ENCODE results near the gene ECPAS. TPM values are rescaled to one million over a fixed set of nuclear protein-coding genes. Genes with fewer than 3 reads are reported as not detected.

The ECPAS gene
- total RNA-seq, 4 donors from 2014 or later, result 59.4 to 98.4 (median 86.3) TPM

DNA sequence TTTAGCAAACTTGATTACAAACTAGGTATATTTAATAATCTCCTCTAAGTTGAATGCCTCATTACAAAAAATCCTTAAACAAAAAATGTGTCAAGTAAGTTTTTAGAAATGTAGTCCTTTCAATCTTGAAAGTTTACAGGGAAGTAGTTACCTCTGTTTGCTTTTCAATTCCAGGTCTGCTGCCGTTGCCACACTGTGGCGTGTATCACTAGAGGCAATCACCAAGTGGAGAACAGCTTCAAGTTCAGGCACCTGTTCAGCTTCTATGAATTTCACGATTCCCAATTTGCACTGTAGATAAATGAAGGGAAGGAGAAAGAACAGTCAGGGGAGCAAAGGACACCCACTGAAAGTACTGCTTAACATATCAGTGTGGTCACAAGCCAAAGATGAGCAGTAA, 51.1 kb downstream of the ECPAS start:
- no peak overlapping the region for H3K27ac ChIP-seq
- TF ChIP-seq POLR2A (IDR thresholded peaks at IDR 0.05) (no peak), EP300 (IDR thresholded peaks at IDR 0.05) (no peak), POLR2AphosphoS5 (IDR thresholded peaks at IDR 0.05) (no peak)
- TF ChIP-seq, protein P1, sequence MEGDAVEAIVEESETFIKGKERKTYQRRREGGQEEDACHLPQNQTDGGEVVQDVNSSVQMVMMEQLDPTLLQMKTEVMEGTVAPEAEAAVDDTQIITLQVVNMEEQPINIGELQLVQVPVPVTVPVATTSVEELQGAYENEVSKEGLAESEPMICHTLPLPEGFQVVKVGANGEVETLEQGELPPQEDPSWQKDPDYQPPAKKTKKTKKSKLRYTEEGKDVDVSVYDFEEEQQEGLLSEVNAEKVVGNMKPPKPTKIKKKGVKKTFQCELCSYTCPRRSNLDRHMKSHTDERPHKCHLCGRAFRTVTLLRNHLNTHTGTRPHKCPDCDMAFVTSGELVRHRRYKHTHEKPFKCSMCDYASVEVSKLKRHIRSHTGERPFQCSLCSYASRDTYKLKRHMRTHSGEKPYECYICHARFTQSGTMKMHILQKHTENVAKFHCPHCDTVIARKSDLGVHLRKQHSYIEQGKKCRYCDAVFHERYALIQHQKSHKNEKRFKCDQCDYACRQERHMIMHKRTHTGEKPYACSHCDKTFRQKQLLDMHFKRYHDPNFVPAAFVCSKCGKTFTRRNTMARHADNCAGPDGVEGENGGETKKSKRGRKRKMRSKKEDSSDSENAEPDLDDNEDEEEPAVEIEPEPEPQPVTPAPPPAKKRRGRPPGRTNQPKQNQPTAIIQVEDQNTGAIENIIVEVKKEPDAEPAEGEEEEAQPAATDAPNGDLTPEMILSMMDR (IDR thresholded peaks at IDR 0.05), result no peak
- H3K36me3 ChIP-seq, result peaks cover 69% of the 10 kb centered on the region
- H3K4me1 ChIP-seq, result peaks cover 7% of the 10 kb centered on the region
- WGBS, result 94% methylated on average over 3 of the region's 3 CpGs
- H3K27me3 ChIP-seq, result no peaks in the 10 kb centered on the region
- DNase-seq (ENCODE audit: low spot score in 2 of 2), result no peak
- H3K9me3 ChIP-seq, result no peaks in the 10 kb centered on the region
- no peak overlapping the region for H3K4me3 ChIP-seq

DNA sequence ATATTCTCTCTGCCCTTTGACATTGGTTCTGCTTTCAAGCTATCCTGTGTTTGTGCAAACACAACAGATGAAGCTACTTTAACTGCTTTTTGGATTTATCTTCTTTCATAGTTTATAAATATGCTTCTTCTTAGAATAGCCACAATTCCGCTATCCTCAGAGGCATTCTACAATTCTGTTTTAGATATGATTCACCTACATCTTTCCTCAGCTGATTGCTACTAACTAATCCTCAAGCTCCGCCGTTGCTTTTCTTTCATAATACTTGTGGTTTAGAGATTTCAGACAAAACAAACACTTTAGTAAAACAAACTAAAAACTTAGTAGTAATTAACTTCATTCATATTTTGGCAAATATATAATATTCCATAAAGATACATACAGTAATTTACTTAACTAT, 52.5 kb downstream of the ECPAS start:
- Histone ChIP-seq H3K9me3 (no peaks in the 10 kb centered on the region), H3K27me3 (no peaks in the 10 kb centered on the region), H3K4me1 (peaks cover 4% of the 10 kb centered on the region), H3K27ac (no peak overlapping the region), H3K4me3 (no peak overlapping the region), H3K36me3 (peaks cover 74% of the 10 kb centered on the region)
- no peak for DNase-seq (ENCODE audit: low spot score in 2 of 2)
- TF ChIP-seq, protein P1 (IDR thresholded peaks at IDR 0.05), result no peak
- TF ChIP-seq POLR2A (IDR thresholded peaks at IDR 0.05) (no peak), POLR2AphosphoS5 (IDR thresholded peaks at IDR 0.05) (no peak), EP300 (IDR thresholded peaks at IDR 0.05) (no peak)
- 90% methylated on average over 3 of the region's 3 CpGs for WGBS

DNA sequence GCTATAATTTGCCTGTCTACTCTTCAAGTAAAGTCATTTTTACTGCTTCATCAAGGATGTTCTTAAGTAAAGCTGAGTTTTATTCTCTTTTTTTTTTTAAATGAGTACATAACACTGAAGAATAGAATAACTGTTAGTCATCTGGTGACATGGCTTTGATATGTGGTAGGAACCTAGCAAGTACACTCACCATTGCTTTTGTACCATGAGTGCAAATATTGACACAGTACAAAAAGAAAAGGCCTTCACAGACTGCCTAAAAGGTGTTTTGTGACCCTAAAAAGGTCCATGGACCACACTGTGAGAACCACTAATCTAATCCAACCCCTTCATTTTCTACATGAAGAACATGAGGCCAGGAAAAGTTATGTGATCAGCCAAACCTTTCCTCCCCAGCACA, 55.0 kb downstream of the ECPAS start:
- Histone ChIP-seq H3K36me3 (peaks cover 86% of the 10 kb centered on the region), H3K9me3 (no peaks in the 10 kb centered on the region), H3K4me3 (no peak overlapping the region), H3K27me3 (no peaks in the 10 kb centered on the region), H3K4me1 (no peaks in the 10 kb centered on the region), H3K27ac (no peak overlapping the region)
- DNase-seq (ENCODE audit: low spot score in 2 of 2), result no peak
- TF ChIP-seq EP300 (IDR thresholded peaks at IDR 0.05) (no peak), POLR2A (IDR thresholded peaks at IDR 0.05) (no peak), POLR2AphosphoS5 (IDR thresholded peaks at IDR 0.05) (no peak)
- TF ChIP-seq, protein P1 (IDR thresholded peaks at IDR 0.05), result no peak

DNA sequence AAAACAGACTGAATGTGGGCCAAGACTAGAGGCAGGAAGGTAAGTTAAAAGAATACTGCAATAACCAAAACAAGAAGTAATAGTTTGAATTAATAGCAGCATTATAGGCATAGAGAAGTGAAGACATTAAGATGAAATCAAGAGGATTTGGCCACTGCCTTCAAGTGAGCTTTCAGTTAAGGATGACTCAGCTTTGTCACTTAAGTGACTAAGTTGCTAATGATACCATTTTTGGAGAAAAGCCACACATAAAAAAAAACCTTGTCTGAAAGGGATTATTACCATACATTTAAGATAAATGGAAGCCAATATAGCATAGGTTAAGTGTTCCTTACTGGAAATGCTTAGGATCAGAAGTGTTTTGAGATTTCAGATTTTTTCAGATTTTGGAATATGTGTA, 57.0 kb downstream of the ECPAS start:
- Histone ChIP-seq H3K4me1 (no peaks in the 10 kb centered on the region), H3K36me3 (peaks cover 81% of the 10 kb centered on the region), H3K27me3 (no peaks in the 10 kb centered on the region), H3K4me3 (no peak overlapping the region), H3K9me3 (no peaks in the 10 kb centered on the region), H3K27ac (no peak overlapping the region)
- DNase-seq (ENCODE audit: low spot score in 2 of 2), result no peak
- TF ChIP-seq, protein P1 (IDR thresholded peaks at IDR 0.05), result no peak
- TF ChIP-seq EP300 (IDR thresholded peaks at IDR 0.05) (no peak), POLR2A (IDR thresholded peaks at IDR 0.05) (no peak), POLR2AphosphoS5 (IDR thresholded peaks at IDR 0.05) (no peak)

DNA sequence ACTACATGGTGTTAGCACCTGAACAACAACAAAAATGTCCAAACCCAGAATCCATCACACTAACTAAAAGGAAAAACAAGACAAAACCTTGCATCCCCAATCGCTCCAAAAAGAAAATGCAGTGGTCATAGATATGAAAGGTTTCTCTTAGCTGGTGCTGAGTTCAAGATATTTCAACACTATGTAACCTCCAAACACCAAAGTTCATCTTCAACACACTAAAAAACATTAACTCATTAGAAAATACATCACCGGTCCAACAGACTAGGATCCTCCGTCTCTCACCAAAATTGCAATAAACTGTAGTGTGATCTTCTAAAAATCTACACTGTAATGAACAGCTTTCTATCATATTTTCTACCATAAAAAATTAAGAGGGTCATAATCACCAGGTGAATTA, 60.8 kb downstream of the ECPAS start:
- no peak for TF ChIP-seq EP300 (IDR thresholded peaks at IDR 0.05)
- TF ChIP-seq, protein P1 (IDR thresholded peaks at IDR 0.05), result no peak
- TF ChIP-seq POLR2A (IDR thresholded peaks at IDR 0.05), result no peak
- TF ChIP-seq POLR2AphosphoS5 (IDR thresholded peaks at IDR 0.05), result no peak

More for the DNA sequence above, 60.8 kb downstream of the ECPAS start:
- H3K27me3 ChIP-seq, result no peaks in the 10 kb centered on the region
- H3K27ac ChIP-seq, result no peak overlapping the region
- no peaks in the 10 kb centered on the region for H3K9me3 ChIP-seq
- peaks cover 83% of the 10 kb centered on the region for H3K36me3 ChIP-seq
- H3K4me1 ChIP-seq, result no peaks in the 10 kb centered on the region
- no peak overlapping the region for H3K4me3 ChIP-seq
- 97% methylated on average over 3 of the region's 3 CpGs for WGBS
- DNase-seq (ENCODE audit: low spot score in 2 of 2), result no peak

Measured in suprapubic skin (tissue), 4 donors.